Activated gamma-delta T cell treated with Interleukin-2 at 50 U/mL for 16 hours (primary cell): Measurements from ENCODE around the gene NEK1.
A peak's percentile ranks its signal among the peaks of the same experiment; 100 is the strongest.
"Not testable (repeated sequence)": the region's sequence is repeated elsewhere in the genome, so short reads cannot be mapped to it uniquely, and the experiment has no call there.

Experiments
- DNase-seq: peaks from one replicate; pipeline ENCODE4 v3.0.0-alpha.2; 2020

The NEK1 gene

DNA sequence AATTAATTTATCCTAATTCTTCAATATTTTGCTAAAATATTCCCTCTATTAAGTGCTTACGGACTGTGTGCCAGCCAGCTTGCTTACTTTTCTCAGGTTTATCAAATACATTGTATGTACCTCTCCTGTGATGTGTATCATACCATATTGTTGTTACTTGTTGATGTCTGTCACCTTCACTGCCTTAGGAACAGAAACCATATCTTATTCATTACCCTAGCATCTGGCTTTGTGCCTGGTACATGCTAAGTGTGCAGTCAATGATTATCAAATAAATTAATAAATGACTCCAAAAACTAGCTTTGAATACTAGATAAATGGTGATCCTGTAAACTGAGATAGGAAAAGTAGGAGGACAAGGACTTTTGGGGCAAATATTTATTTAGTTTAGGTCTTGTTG is 14.9 kb upstream of the NEK1 start:
- no peak for DNase-seq

DNA sequence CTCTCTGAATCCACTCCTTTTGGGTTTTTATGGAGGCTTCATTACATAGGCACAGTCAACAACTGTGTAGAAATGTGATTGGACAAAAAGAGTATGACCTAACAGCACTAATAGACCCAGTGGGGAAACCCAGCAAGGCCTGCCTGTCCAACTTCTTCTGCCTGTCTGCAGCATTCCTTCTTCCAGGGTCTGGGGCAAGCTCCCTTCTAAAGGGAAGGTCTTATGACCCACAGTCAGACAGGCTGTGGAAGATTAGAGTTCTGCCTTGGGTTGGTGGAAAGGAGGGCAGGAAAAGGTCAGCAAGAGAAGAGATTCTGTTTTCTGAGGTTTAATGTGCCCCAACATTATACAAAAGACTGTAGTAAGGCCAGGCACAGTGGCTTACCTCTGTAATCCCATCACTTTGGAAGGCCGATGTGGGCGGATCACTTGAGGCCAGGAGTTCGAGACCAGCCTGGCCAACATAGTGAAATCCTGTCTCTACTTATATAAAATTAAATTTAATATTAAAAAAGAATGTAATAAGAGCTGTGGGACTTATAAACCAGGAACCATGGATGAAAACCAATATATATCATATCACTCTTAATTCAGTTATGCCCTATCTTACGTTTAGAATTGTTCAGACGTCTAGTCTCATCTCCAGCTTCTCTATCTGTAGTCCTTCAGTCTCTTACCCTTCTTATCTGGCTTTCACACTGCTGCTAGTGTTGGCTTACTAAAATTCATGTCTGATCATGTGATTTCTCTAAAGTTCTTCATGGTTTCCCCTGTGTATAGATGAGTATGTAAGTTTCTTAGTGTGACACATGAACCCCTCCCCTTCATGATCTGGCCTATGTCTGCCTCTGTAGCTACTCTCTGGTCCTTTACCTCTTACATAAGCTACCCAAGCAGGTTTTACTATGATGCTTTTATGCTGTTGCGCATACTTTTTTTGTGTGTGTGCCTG is 14.2 kb upstream of the NEK1 start:
- no peak for DNase-seq

DNA sequence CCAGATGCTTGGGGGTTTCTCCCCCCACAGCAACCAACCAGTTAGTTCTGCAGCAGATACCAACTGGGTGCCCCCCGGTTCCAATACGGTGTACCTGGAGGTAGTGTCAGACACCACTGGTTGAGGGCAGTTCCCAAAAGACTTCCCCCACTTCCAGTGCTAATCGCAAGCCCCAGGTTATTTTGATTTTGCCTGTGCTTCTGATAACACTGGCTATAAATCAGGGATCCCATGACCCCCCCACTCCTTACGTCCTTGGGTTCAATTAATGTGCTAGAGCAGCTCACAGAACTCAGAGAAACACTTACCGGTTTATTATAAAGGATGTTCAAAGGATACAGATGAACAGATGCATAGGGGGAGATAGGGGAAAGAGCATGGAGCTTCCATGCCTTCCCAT is 13.5 kb upstream of the NEK1 start:
- no peak for DNase-seq

DNA sequence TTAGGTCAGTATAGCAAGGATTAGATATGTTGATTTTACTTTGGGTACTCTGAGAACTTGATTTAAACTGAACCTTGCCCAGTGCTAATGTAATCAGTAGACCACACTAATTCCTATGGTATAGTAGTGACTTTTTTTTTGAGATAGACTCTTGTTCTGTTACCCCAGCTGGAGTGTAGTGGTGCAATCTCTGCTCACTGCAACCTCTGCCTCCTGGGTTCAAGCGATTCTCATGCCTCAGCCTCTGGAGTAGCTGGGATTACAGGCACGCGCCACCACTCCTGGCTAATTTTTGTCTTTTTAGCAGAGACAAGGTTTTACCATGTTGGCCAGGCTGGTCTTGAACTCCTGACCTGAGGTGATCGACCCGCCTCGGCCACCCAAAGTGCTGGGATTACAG is 11.6 kb upstream of the NEK1 start:
- not testable (repeated sequence) for DNase-seq

DNA sequence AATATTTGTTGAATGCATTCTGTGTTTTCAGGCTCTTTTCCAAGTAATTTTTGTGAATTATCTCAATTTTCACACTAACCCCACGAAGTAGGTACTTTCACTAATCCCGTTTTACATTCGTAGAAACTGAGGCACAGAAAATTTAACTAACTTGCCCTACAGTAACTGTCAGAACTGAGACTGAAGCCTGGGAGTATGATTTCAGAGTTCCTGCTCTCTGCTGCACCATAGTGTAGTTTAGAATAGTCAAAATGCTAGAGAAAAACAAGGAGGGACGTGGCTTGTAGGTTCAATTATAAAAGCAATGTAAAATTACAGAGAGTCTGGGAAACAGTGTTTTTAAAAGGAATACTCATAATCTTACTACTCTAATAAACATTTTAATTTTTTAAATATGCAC is 10.2 kb upstream of the NEK1 start:
- no peak for DNase-seq

DNA sequence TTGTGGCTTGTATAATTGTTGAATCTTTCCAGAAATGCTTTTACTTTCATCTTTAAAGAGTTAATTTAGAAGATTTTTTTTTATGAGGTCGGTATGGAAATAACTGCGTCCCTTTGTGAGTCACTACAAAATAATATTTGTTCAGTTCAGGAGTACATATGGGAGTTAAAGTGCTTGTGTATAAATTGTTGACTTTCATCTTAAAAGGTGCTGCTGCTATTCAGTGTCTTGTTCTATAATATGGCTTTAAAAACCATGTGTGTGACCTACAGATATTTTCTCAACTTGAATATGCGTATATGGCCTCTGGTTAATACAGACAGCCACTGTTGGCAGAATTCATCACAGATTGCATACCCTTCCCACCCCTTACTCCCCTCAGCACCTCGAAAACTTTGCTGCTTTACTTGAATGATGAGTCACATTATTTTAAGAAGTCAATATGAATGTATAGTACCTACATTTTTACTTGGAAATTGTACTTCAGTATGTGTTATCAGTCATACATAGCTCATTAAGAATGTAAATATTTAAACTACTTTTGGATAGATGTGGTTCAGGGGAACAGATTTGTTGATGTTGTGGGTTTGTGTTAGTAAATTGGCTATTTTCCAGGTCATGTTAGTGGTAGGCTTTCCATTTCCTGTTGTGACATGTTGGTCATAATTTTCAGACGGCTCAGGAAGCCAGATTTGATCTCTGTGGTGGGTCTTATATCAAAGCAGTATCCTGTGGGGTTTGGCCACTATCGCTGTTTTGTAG is 9.5 kb upstream of the NEK1 start:
- DNase-seq: peak; percentile 44

DNA sequence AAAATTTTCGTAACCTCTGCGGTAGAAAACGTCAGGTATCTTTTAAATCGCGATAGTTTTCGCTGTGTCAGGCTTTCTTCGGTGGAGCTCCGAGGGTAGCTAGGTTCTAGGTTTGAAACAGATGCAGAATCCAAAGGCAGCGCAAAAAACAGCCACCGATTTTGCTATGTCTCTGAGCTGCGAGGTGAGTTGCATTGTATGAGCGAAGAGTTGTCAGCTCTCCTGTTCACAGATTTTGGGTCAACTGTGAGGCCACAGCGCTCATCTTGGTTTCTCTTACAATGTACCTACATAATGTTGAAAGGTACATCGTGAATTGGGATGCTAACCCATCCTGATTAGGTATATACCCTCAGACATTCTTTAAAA is 8.5 kb upstream of the NEK1 start:
- DNase-seq: peak; percentile 16

DNA sequence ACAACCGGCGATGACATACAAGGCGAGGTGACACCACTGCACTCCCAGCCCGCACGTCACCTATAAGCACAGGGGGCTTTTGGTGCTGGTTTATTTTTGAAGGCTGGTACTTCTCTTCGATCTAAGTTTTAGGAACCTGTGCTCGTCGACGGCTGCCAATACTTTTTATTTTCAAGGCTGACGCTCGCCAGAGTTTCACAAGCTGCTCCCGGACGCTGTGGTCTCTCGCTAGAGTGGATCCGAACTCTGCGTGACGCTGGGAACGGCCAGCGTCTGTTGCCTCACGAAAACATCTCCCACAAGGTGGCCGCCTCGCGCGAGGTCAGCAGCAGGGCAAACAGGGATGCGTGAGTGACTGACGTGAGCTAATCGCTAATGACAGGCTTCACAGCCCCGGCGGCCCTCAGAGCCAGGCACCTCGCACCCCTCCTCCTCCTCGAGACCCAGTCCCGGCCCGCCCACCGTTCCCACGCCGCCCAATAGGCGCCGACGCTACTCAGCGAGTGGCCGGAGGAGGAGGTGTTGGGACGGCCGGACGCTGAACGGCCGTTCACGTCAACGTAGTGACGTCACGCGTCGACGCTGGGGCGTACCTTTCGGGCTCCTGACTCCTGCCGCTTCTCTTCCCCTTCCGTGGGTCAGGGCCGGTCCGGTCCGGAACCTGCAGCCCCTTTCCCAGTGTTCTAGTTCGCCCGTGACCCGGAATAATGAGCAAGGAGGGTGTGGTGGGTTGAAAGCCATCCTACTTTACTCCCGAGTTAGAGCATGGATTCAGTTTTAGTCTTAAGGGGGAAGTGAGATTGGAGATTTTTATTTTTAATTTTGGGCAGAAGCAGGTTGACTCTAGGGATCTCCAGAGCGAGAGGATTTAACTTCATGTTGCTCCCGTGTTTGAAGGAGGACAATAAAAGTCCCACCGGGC is 7.8 kb upstream of the NEK1 start, which contains the start of gene CLCN3:
CLCN3 (plus strand) TSS at position 621 of the 922 bp plus-strand sequence. CDS start 15,351 bp downstream, outside the sequence.
- peak; percentile 90 for DNase-seq

DNA sequence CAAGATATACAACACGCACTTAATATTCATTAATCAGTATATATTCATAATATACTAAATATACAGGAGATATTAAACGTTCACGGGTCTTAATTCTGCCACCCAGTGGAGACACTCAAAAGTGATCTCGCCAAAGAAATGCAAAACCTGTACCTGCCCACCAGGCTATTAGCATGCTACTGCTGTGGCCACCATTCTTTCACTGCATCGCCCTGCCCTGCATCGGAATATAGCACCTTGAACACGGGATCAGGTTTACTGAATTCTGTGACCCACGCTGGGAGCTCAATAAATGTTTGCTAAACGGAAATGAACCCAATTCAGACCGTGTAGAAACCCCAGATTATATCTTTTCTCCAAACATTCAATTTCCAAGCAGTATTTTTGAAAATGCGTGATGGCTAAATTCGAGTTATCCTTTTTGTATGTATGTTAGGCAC is 7.2 kb upstream of the NEK1 start:
- DNase-seq: peak; percentile 52

DNA sequence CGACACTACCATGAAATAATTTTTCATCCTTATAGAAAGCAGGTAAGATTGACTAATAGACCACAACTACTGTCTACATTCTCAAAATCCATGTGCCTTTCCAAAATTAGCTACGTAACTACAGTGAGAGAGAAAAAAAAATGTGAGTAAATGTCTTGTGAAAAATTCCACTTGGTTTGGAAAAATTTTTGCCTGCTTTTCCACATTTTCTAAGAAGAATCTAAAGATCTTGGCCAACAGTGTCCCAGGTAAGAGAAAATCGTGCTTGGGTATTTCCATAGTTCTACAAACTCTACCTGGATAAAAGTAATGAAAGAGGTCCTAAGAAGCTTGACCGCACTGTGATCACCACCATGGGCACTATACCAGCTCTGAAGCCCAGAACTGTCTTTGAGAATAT is 6.6 kb upstream of the NEK1 start:
- DNase-seq: no peak

DNA sequence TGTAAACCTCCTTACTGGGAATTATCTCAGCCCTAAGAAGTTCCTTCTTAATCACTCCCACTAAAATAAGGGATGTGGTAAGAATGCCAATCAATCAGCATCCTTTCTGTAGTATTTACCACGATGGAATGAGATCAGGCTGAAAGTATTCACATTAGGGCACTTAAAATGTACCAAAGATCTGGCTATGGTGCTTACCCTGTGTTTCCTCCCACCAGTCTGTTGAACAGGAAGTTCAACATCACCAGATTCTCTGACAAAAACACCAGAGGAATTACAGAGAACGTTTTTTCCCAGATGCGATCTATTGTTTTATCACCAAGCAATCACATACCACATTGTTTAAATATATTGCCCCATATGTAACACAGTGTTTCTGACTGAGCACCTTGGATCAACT is 5.9 kb upstream of the NEK1 start:
- DNase-seq: no peak

DNA sequence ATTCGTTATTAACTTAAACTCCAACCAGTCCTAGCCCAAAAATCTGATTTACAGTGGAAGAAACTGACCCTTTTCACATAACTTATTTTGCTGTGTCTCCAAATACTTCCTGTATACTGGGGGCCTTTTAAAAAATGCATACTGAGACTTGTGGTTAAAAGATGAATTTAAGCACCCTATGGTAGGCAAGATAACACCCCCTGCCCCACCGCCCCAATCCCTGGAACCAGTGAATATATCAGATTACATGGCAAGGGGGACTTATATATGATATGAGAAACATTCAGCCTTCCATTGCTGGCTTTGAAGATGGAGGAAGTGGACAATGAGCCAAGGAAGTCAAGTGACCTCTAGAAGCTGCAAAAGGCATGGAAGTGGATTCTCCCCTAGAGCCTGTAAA is 4.9 kb upstream of the NEK1 start:
- no peak for DNase-seq

DNA sequence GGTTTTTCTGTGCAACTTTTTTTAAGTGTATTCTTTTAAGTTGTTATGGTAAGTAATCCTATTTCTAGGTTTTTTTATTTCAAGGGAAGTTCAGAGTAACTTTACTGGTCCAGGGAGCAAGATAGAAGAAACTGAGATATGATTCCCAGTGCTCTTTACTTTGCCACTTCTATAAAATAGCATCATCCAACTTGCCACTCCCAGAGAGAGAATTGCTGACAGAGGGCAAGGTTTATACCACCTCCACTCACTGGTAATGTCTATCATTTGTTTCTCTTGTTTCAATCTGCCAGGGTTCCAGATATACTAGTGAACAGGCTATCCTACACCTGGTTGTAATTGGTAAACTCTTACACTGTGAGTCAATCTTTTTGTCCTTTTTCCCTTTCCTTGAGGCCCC is 4.5 kb upstream of the NEK1 start:
- no peak for DNase-seq

DNA sequence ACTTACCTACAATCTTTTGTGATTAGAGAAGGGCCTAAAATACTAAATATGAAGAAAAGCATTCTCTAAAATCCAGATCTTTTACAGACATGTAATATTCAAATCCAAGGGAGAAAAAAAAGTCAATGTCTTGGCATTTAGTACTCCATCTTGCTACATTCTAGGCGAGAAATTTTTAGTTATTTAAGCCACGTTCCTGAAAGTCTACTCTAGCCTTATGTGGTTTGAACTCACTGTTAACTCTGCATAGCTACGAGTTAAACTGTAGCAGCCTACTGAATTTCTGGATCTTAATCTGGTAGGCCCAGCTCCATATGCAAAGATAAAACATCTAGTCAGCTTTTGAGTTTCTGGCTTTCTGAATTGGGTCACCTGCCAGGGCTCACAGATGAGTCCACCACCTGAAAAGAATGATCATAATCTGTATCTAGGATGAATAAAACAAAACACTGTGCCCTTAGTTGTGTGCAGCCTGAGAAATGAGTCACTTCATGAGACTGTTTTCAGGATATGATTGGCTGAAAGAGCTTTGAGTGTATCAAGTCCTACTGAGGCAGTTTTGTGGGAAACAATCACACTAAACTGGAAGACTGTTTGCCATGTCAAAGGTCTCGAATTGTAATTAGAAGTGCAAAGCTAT is 3.2 kb upstream of the NEK1 start:
- DNase-seq: no peak

DNA sequence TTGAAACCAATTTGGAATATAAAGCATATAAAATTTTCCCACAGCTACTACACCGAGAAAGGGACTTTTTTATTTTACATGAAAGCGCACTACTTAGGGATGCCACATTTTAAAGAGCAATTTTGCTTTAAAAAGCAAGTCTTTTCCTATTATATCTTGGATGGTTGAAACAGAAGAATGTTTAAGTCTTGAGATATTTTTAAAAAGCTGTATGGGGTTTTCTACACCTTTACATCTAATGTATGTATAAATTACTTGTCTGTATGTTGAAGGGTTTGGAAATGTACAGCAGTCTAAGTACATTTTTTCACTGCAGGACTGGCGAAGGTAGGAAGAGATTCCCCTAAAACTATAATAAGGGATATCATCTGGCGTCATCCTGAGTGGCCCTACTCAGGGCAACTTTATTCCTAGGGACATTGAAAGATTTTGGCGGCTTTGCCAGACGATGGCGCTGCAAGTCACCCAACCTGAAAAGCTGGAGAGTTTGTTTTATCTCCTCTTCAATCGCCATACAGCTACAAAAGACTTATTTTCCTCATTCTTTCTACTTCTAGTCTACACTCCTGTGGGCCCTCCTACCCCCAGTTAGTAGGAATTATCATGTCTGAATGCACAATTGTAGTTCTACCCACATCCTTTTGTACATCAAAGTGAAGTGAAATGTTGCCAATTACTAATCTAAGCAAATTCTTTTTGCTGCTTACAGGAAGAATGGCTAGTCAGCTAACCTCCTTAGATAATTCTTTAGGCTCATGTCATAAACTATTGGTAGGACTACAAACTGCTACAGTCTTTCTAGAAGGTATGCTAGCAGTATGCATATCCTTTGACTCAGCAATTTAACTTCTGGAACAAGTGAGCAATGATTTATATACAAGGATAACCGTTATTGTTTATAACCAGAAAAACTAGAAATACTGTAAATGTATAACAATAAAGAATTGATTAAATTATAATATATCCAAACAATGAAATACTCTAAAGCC is 782 bp upstream of the NEK1 start:
- DNase-seq: peak; percentile 69

DNA sequence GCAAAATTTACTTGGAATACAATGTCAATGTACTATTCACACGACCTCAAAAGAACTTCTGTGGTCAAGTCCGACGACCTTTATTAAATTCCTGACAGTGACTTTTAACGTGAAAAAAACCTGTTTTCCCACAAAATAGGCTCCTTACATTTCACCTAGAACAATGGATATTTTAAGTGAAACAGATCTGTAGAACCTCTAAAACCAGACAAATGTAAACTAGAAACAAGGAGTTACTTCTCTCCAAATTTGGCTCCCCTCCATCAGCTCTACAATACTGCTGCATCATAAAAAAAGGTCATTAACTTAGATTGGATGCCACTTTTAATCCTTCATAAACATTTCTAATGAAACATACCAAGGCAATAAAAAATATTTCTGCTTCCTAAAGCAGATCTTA is 1.2 kb downstream of the NEK1 start:
- no peak for DNase-seq

DNA sequence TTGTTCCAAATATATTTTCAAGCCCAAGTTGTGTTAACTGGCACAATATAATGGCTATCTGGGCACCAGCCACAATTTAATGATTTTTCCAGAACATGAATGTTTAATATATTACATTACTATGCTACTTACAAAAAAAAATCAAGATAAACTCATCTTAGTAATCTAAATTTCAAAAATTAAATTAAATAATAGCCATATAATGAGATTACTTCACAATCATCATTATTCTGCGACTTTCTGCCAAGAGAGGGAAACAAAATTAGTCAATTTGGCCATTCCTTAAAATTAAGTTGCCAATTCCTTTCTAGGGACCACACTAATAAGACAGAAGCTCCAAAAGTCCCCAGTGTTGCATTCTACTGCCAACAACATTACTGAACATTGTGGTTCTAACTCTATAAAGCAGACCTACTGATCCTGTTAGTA is 7.5 kb downstream of the NEK1 start:
- DNase-seq: no peak

DNA sequence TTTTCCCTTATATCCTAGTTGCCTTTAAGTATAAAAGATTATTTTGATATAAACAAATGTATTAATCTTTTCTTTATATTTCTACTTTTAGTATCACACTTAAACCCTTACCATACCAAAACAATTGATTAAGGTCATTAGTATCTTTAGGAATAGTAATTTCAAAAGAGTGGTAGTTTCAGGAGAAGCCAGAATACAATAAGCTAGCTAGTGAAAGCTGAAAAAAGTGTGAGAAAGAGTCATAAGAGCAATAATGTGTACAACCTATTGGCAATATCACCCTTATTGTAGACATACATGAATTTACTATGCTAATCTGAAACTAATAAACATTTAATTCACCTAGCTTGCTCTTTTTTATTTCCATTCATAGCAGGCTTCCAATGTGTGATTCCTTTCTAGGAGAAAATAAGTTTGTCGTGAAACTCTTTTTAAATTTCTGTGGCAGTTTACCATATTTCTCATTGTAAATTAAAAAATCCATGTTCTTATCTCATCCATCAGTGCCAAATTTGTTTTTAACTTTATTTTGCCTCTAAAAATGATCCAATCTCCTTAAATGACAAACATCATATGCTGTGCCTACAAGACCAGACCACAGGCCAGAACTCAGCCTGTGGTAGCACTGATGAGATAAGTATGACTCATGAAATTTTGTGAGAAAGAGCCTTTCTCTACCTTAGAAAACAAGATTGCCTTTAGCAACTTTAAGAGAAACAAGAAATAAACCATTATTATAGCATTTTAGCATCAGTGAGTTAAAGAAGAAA is 8.1 kb downstream of the NEK1 start:
- no peak for DNase-seq

DNA sequence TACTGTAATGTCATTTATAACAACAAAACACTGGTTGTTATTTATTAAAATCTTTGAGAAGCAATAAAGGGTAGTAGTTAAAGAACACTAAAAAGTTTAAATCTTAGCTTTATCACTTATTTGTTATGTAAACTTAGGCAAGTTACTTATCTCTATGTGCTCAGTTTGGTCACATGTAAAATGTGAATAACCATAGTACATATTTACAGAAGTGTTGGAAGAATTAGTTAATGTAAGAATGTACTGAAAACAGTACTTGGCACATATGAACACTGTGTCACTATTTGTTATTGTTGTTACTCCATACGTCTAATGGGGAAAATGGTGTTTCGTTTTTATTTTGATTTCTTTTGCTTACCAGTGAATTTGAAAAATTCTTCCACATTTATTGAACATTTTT is 9.1 kb downstream of the NEK1 start:
- DNase-seq: no peak
